HG02970 (cell line): ENCODE measurements around the gene ANKRD13B.
A peak's percentile ranks its signal among the peaks of the same experiment; 100 is the strongest.

Experiments
- ATAC-seq: cut with Tn5 transposase; IDR thresholded peaks from one replicate; pipeline ENCODE4 v1.9.1; 2021; ENCODE audit warnings: mild to moderate bottlenecking, moderate library complexity, moderate number of reproducible peaks; ENCODE audit not compliant: unreplicated experiment, low FRiP score

ANKRD13B gene

DNA sequence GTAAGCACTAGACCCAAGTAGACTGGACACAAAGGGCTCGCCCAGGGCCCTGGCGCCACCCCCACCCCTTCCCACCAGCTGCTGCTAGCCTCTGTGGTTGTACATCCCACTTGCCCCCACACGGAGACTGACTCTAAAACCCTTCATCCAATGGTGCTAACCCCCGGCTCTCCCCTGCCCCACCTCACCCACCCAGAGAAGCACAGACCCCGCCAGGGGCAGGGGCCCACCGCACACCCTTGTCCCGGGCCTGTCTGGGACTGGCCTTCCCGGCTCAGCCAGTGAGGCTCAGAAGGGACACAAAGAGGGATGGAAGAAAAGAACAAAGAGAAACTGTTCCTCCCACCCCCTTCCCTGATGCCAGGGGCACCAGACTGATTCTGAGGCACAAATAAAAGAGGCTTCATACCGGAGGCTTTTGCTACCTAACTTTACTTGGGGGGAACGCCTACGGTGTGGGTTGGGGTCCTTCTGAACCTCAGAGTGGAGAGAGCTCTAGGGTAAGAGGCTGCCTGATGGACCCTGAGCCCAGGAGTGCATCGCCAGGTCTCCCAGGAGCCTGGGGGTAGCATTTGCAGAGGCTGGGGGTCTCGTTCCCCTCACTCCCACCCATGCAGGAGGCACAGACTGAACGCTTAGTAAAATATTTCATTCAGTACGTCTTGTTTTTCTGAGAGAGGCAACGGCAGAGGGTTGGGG is 21.6 kb downstream of the ANKRD13B start:
- ATAC-seq: no peak

- ATAC-seq: no peak
Measured at GRCh38 chr17:29615048-29615385, 22.1 kb downstream of the ANKRD13B start.

GRCh38 chr17:29615492-29616299 is 22.8 kb downstream of the ANKRD13B start:
- ATAC-seq: peak; percentile 62

- ATAC-seq: no peak
Measured at GRCh38 chr17:29616300-29617048, 23.5 kb downstream of the ANKRD13B start.

GRCh38 chr17:29617125-29617480 is 24.2 kb downstream of the ANKRD13B start:
- no peak for ATAC-seq

GRCh38 chr17:29617481-29618271 is 24.7 kb downstream of the ANKRD13B start:
- ATAC-seq: no peak

GRCh38 chr17:29618272-29619065 is 25.5 kb downstream of the ANKRD13B start:
- no peak for ATAC-seq

- no peak for ATAC-seq
Measured at GRCh38 chr17:29619251-29619650, 26.3 kb downstream of the ANKRD13B start.

GRCh38 chr17:29620271-29620670 is 27.3 kb downstream of the ANKRD13B start:
- ATAC-seq: no peak

- ATAC-seq: no peak
Measured at GRCh38 chr17:29620779-29621500, 28.0 kb downstream of the ANKRD13B start.

DNA sequence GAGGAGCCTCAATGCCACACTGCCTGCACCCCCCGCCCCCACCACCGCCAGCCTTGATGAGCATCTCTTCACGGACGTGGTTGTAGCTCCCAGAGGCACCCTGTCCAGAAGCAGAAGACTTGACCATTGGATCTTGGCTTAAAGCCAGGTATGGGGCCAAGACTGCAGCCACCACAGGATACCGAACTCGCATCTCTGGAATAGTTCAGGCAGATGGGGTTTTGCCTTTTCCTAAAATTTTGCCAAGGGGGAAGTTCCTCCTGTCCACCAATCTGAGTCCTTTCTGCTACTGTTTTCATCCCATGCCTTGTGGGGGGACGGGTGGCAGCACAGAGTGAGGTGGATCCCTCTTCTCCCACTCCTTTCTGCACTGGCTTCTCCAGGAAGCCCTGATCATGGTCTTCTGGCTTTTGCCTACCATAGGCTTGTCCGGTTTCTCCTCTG is 28.8 kb downstream of the ANKRD13B start:
- no peak for ATAC-seq

DNA sequence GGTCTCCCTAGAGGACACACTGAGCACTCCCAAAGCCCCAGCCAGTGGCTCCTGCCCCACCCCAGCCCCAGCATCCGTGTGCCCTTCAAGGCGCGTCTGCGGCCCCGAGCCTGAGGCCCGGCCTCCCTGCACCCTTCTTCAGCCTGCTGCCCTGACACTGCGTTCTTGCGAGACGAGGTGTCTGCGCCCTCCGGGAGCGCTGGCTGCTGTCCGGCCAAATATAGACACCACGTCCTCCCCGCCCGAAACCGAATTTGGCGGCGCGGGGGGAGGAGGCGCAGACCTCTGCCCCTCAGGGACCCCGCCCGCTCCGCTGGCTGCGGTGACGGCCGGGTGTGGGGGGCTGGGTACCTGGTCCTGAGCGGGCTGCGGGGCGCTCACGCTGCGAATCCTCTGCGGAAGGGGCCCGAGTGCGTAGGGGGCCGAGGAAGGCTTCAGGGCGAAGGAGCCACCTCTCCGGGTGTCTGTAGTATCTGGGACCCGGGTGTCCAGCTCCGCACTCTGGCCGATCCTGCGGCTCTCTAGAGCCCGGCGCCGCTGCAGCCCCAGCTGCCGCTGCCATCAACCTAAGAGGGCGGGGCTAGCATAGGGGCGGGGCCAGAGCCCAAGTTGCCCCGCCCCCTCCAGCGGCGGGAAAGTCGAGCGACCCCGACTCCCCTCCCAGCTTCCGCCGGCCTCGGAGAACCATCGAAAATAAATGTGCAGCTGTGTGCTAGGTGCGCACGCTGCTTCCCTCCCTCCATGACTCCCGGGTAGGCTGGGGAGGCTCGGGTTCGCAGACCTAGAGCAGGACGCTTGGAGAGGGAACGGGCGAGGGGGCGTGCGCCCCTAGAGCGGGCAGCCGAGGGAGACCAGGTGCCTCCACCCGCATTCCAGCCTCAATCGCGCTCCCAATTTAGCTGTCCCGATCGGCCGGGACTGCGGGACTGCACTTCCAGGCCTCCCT is 29.7 kb downstream of the ANKRD13B start, which contains the start of gene CORO6:
Gene CORO6 (minus strand): TSS at position 576 of the 946 bp plus-strand sequence. CDS start 1,491 bp downstream, outside the sequence.
- ATAC-seq: no peak

DNA sequence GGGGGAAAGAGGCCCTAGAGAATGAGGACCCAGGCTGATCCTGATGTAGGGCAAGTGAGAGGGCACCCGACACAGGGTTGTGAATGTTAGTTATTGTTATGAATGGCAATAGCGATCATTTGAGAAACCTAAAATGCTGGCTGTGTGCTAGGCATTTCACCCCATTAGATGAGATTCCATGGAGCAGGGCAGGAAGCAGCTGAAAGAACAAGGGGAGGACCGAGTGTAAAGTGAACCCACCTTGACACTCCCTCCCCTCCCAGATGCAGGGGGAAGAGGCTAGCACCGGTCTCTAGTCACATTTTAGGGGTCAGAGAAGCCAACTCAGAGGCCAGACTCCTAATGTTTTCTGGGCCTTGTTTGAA is 30.3 kb downstream of the ANKRD13B start:
- no peak for ATAC-seq

DNA sequence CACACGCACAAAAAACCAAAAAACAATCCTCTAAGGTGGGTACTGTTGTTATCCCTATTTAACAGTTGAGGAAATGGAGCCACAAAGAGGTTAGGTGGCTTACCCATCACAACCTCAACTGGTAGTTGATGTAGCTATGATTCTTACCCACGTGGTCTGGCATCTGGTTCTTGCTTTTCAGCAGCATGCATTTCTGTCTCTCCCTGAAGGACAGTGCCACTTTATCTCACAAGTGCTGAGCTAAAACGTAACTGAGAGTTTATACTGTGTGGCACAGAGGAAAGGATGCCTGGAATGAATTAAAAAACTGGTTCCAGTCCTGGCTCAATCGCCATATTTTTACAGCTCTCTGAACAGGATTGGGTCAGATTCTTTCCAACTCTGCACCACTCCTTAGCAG is 31.7 kb downstream of the ANKRD13B start:
- no peak for ATAC-seq

DNA sequence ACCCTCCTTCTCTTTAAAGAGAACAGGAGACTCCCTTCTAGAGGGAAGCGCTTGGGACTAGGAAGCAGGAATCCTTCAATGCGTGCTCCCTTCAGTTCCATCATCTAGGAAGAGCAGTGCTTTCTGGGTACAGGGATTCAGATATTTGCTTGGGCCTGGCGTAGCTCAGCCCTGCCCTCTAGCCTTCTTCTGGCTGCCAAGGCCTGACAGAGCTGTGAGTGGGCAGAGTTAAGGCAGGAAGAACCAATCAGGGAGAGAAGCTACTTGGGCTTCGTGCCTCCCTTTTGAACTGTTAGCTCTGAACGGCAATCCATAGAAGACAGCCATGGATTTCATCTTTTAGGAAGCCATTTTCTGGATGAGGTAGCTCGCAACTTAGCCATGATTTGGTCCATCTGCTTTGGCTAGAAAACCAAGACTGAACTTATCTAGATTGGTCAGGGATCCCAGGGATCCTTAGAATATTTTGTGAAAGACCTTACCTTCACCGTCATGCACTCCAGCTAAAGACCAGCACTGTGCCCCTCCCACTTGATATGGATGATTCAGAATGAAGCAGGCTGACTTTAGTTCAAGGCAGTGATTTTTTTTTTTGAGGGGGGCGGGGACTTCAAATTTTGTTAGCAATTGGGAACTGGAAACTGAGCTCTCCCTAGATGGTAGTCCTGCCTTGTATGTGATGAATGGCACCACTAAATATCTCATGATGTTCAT is 32.3 kb downstream of the ANKRD13B start:
- no peak for ATAC-seq

DNA sequence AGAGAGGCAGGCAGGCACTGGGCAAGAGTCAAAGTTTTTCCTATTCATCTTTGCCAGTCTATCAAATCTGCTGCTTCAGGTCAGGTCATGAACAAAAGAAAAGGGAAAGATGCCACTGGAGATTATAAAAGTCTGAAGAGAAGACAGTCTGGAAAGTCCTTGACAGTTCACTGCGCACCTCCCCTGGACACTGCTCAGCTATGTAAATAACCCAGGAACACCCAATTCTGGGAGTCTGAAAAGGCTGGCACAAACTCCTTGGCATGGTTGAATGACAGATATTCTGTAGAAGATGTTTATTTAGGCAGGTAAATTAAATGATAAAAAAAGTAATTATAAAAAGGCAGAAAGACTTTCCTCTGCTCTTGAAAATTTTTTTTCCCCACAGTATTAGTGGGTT is 35.0 kb downstream of the ANKRD13B start:
- ATAC-seq: no peak

DNA sequence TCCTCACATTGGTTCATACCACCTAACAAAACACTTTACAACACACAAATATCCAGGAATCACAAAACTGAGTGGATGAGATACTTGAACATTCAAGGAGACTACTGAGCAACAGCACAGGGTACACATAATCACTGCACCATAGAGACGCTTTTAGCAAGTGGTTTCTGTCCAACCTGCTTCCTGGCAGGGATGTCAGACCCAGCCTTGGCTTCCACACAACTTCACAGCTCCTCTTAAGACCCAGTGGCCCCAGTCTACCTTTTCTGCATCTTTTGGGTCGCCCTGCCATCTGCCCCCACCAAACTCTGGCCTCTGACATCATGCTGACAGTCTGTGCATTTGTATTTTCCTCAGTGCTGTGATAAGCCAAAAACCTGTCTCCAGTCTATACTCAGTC is 35.7 kb downstream of the ANKRD13B start:
- no peak for ATAC-seq
